Coronary artery (tissue), 2 donors: ENCODE measurements around the gene HADHA.

Source experiments
- DNase-seq: peaks from one replicate; pipeline ENCODE4 v3.0.0-alpha.2; 2017; ENCODE audit warnings: low spot score
- H3K27ac ChIP-seq, 2 donors: fragments of 200-600 bp; sonication (generic); one replicate each; pipeline ENCODE4 v1.5.1; 2016 to 2019
- H3K4me3 ChIP-seq: fragments of 200-600 bp; sonication (generic); 2 replicates; pipeline ENCODE4 v1.5.1; 2016; ENCODE audit warnings: mild to moderate bottlenecking, moderate library complexity
- CTCF ChIP-seq: fragments of 200-600 bp; sonication (generic); IDR thresholded peaks from one replicate; pipeline ENCODE4 v1.5.1; 2019; ENCODE audit warnings: antibody characterized with exemption

HADHA gene

GRCh38 chr2:26144031-26144430 lies 100.4 kb downstream of the HADHA start:
- no peak for TF ChIP-seq CTCF
- no peak overlapping the region for H3K27ac ChIP-seq
- no peak overlapping the region for H3K4me3 ChIP-seq
- DNase-seq = no peak

GRCh38 chr2:26141145-26141769 lies 103.2 kb downstream of the HADHA start:
- DNase-seq = no peak
- no peak overlapping the region for H3K27ac ChIP-seq
- H3K4me3 ChIP-seq = no peak overlapping the region
- no peak for TF ChIP-seq CTCF
